Measurements from ENCODE around the gene C21orf58. TPM values are rescaled to one million over a fixed set of nuclear protein-coding genes. Genes with fewer than 3 reads are reported as not detected.

C21orf58 gene
- total RNA-seq, 2 experiments from 2014 or later: 25.8 to 28.1 TPM

DNA sequence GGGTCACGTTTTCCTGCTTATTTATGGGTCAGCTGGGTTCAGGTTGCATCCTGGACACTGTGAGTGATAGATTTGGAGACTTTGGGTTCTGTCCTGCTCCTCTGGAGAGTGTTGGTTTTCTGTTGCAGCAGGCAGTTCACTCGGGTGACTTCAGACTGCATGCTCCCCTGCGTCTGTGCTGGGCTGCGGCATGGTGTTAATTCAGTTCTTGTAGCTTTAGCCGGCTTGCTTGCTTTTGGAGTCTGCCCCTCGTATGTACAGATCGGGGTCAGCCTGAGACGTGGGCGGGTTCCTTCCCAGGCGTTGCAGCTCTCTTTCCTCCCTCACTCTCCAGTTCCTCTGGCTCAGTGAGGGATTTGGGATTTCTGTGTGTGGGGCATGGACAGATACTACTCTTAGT, 38.3 kb upstream of the C21orf58 start:
- peaks cover 11% of the 10 kb centered on the region for H3K4me1 Mint-ChIP-seq (ENCODE audit: low read depth)
- intact Hi-C loops (cut with micrococcal nuclease): no loop called here
- H3K4me3 Mint-ChIP-seq: no peak overlapping the region
- H3K36me3 Mint-ChIP-seq: peaks cover 47% of the 10 kb centered on the region
- DNase-seq: no peak
- no peak overlapping the region for H3K27ac Mint-ChIP-seq
- CTCF ChIA-PET: no interaction called here
- H3K27me3 Mint-ChIP-seq: no peaks in the 10 kb centered on the region
- no peaks in the 10 kb centered on the region for H3K9me3 Mint-ChIP-seq
- POLR2A ChIA-PET: no interaction called here

DNA sequence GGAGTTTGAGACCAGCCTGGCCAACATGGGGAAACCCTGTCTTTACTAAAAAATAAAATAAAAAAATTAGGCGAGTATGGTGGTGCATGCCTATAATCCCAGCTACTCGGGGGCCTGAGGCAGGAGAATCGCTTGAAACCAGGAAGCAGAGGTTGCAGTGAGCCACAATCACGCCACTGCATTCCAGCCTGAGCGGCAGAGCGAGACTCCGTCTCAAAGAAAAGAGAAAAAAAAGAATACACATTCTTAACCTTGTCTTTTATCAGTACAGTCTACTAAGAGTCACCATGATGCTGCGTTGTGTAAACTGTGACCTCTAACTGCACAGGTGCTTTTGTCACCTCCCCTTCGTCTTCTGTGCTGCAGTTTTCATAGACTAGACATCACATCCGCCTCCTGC, 37.5 kb upstream of the C21orf58 start:
- Mint-ChIP-seq H3K27ac (no peak overlapping the region), H3K36me3 (peaks cover 40% of the 10 kb centered on the region), H3K4me3 (no peak overlapping the region), H3K9me3 (no peaks in the 10 kb centered on the region), H3K27me3 (no peaks in the 10 kb centered on the region), H3K4me1 (ENCODE audit: low read depth) (peaks cover 11% of the 10 kb centered on the region)
- CTCF ChIA-PET: no interaction called here
- DNase-seq: no peak
- intact Hi-C loops (cut with micrococcal nuclease): no loop called here
- POLR2A ChIA-PET: no interaction called here

DNA sequence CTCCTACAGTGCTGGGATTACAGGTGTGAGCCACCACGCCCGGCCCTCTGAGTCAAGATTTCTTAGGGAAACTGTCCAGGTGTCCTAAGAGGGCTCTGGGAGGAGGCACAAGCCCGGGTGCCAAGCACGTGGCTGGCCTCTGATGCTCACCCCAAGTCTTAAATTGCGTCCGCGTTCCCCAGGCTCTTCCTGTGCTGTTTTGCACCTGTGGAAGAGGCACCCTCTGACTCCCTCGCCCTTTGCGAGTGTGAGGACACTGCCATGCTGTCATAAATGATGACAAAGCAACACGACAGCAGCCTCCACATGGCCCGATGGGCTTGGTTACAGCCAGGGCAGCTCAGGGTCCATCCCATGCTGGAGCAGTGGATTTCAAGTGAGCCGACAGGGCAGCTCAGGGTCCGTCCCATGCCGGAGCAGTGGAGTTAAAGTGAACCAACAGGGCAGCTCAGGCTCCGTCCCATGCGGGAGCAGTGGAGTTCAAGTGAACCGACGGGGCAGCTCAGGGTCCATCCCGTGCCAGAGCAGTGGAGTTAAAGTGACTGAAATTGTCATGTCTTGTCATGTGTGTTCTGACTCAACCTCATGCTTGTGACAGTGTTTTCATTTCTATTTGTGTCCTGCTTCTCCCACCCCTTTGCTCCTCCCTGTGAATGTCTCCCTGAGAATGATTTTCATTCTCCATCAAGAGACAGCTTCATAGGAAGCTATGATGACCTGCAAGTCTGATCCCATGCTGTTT, 34.2 kb upstream of the C21orf58 start:
- DNase-seq: no peak
- CTCF ChIA-PET: no interaction called here
- intact Hi-C loops (cut with micrococcal nuclease): no loop called here
- H3K36me3 Mint-ChIP-seq: peaks cover 42% of the 10 kb centered on the region
- no peaks in the 10 kb centered on the region for H3K27me3 Mint-ChIP-seq
- H3K4me3 Mint-ChIP-seq: no peak overlapping the region
- H3K27ac Mint-ChIP-seq: no peak overlapping the region
- no peaks in the 10 kb centered on the region for H3K9me3 Mint-ChIP-seq
- peaks cover 11% of the 10 kb centered on the region for H3K4me1 Mint-ChIP-seq (ENCODE audit: low read depth)
- POLR2A ChIA-PET: no interaction called here

DNA sequence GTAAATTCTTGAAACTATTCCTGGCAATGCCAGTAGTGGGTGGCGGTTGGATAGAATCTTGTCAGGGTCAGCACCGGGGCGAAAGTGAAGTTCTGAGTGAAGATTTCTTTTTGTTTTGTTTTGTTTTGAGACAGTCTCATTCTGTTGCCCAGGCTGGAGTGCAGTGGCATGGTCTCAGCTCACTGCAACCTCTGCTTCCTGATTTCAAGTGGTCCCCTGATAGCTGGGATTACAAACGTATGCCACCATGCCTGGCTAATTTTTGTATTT, 33.6 kb upstream of the C21orf58 start:
- H3K4me1 Mint-ChIP-seq (ENCODE audit: low read depth): peaks cover 9% of the 10 kb centered on the region
- H3K9me3 Mint-ChIP-seq: no peaks in the 10 kb centered on the region
- no peak for DNase-seq
- intact Hi-C loops (cut with micrococcal nuclease): no loop called here
- H3K36me3 Mint-ChIP-seq: peaks cover 41% of the 10 kb centered on the region
- H3K27ac Mint-ChIP-seq: no peak overlapping the region
- CTCF ChIA-PET: no interaction called here
- H3K27me3 Mint-ChIP-seq: no peaks in the 10 kb centered on the region
- POLR2A ChIA-PET: no interaction called here
- no peak overlapping the region for H3K4me3 Mint-ChIP-seq

DNA sequence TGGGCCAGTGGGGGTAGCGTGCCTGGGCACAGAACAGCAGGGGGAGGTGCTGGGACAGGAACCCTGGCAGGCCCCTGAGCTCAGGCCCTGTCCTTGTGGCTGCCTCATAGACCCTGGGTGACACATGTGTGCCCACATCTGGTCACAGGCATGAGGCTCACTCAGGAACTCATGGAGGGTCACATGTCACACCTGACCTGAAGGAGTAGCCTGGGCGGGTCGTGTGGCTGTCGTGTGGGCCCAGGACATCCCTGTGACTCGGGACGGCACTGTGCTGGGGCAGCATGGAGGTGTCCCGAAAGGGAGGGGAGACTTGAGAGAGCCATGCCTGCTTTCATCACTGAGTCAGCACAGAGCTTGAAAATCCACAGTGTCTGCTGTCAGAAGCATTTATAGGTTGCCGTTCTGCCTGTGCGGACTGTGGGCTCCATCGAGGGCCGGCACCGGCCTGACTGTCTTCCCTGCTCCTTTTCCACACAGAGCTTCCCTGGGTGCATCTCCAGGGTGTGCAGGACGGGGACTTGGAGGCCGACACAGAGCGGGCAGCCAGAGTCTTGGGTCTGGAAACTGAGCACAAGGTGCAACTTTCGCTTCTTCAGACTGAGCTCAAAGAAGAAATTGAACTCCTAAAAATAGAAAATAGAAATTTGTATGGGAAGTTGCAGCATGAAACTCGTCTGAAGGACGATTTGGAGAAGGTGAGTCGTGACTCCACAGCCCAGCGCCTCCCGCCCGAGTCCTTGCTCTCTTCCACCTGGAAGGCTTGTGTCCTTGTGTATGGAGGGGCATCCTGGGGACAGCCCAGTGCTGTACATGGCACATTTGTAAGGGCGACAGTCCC, 33.0 kb upstream of the C21orf58 start:
- no peaks in the 10 kb centered on the region for H3K9me3 Mint-ChIP-seq
- peaks cover 3% of the 10 kb centered on the region for H3K4me1 Mint-ChIP-seq (ENCODE audit: low read depth)
- ChIA-PET CTCF (no interaction called here), POLR2A (interaction anchor here (0.6 kb wide), 1 partner anchor 939 kb away, joined by 3 read pairs; no protein-coding TSS in a partner anchor)
- intact Hi-C loops (cut with micrococcal nuclease): no loop called here
- no peak overlapping the region for H3K4me3 Mint-ChIP-seq
- no peak for DNase-seq
- no peak overlapping the region for H3K27ac Mint-ChIP-seq
- H3K36me3 Mint-ChIP-seq: peaks cover 36% of the 10 kb centered on the region
- H3K27me3 Mint-ChIP-seq: no peaks in the 10 kb centered on the region

DNA sequence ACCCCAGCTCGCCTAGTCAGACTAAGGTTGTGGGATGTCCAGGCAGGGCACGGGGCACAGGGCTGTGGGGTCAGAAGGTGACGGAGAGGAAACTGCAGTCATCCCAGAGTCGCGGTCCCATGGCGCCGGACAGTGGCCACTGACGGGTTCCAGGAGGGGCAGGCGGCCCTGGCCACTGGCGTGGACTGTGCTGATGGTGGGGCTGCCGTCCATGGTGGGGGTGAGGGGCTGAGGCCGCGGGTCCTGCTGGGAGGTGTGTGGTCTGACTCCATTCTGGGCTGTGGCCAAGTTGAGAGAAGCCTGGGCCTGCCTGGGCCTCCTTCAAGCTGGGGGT, 32.3 kb upstream of the C21orf58 start:
- intact Hi-C loops (cut with micrococcal nuclease): no loop called here
- H3K4me1 Mint-ChIP-seq (ENCODE audit: low read depth): no peaks in the 10 kb centered on the region
- peaks cover 37% of the 10 kb centered on the region for H3K36me3 Mint-ChIP-seq
- no peak overlapping the region for H3K27ac Mint-ChIP-seq
- H3K27me3 Mint-ChIP-seq: no peaks in the 10 kb centered on the region
- ChIA-PET POLR2A (no interaction called here), CTCF (no interaction called here)
- no peak for DNase-seq
- no peaks in the 10 kb centered on the region for H3K9me3 Mint-ChIP-seq
- H3K4me3 Mint-ChIP-seq: no peak overlapping the region

DNA sequence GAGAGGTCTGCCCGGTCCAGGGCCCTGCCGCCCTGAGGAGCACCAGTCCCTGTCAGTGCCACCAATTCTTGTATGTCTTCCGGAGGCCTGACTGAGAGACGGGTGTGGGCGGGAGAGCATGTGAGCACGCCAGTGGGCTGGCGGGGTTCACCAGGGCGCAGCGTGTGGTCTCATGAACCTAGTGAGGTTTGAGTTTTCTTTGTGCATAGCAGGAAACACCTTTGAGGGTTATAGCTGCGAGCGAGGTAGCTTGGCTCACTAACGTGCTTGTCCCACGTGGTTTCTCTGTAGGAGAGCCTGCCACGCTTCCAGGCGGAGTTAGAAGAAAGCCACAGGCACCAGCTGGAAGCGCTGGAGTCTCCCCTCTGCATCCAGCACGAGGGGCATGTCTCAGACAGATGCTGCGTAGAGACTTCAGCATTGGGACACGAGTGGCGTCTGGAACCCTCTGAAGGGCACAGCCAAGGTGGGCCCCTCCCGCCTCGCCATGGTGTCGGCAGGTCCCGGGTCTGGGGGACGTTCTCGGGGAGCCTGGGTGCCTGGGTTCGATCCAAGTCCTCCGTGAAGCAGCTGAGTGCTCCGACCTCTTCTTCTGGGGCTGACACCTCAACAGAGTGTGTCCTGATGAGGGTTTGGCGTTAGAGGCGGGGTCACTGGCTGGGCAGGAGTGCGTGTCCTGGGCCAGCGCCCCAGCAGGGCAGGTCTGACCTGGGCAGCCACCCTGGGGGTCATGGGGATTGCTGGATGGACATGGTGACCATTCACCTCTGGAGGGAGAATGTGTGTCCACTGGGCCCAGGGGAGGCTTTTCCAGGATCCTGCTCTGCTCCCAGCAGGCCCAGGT, 31.7 kb upstream of the C21orf58 start:
- no peak overlapping the region for H3K4me3 Mint-ChIP-seq
- peaks cover 38% of the 10 kb centered on the region for H3K36me3 Mint-ChIP-seq
- no peak for DNase-seq
- no peaks in the 10 kb centered on the region for H3K4me1 Mint-ChIP-seq (ENCODE audit: low read depth)
- H3K9me3 Mint-ChIP-seq: no peaks in the 10 kb centered on the region
- ChIA-PET CTCF (no interaction called here), POLR2A (no interaction called here)
- no peak overlapping the region for H3K27ac Mint-ChIP-seq
- H3K27me3 Mint-ChIP-seq: no peaks in the 10 kb centered on the region
- intact Hi-C loops (cut with micrococcal nuclease): no loop called here

DNA sequence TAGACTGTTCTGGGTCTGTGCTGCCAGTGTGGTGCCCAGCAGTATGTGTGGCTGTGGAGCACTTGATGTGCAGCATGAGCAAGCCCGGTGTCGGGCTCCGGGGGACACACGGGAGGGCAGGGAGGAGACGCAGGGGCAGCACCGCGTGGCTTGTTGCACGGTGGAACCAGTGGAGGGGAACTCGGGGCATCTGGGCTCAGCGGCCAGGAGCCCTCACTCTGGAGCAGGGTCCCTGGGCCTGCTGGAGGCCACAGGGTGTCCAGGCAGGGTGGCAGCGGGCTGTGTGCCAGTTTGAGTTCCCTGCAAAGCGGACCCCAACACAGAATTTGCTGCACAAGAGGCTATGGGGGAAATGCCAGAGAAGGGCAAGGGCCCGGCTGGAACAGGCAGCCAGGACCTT, 30.8 kb upstream of the C21orf58 start:
- H3K4me1 Mint-ChIP-seq (ENCODE audit: low read depth): no peaks in the 10 kb centered on the region
- POLR2A ChIA-PET: no interaction called here
- no peak overlapping the region for H3K27ac Mint-ChIP-seq

DNA sequence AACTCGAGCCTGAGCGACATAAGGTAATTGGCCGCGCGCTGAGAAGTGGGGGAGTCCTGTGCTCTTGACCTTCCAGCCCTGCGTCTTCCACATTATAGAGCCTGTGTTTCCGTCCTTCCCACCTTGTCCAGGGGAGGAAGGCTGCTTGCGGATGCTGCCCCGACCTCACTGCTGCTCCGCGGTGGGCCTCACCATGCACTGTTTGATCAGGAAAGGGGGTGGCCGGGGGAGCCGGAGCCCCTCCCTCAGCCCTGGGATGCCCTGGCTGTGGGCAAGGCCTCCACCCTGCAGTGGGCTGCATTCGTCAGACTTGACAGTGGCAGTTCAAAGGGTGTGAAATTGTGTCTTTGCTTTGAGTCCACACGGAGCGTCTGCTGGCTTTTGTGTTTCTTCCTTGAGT, 30.4 kb upstream of the C21orf58 start:
- no peak for DNase-seq
- no peak overlapping the region for H3K4me3 Mint-ChIP-seq
- ChIA-PET CTCF (no interaction called here), POLR2A (no interaction called here)
- no peak overlapping the region for H3K27ac Mint-ChIP-seq
- H3K27me3 Mint-ChIP-seq: no peaks in the 10 kb centered on the region
- no peaks in the 10 kb centered on the region for H3K9me3 Mint-ChIP-seq
- H3K4me1 Mint-ChIP-seq (ENCODE audit: low read depth): no peaks in the 10 kb centered on the region
- peaks cover 45% of the 10 kb centered on the region for H3K36me3 Mint-ChIP-seq
- intact Hi-C loops (cut with micrococcal nuclease): no loop called here

More for the DNA sequence above, 30.8 kb upstream of the C21orf58 start:
- H3K9me3 Mint-ChIP-seq: no peaks in the 10 kb centered on the region
- intact Hi-C loops (cut with micrococcal nuclease): no loop called here
- DNase-seq: no peak
- H3K4me3 Mint-ChIP-seq: no peak overlapping the region
- CTCF ChIA-PET: no interaction called here
- peaks cover 41% of the 10 kb centered on the region for H3K36me3 Mint-ChIP-seq
- no peaks in the 10 kb centered on the region for H3K27me3 Mint-ChIP-seq

DNA sequence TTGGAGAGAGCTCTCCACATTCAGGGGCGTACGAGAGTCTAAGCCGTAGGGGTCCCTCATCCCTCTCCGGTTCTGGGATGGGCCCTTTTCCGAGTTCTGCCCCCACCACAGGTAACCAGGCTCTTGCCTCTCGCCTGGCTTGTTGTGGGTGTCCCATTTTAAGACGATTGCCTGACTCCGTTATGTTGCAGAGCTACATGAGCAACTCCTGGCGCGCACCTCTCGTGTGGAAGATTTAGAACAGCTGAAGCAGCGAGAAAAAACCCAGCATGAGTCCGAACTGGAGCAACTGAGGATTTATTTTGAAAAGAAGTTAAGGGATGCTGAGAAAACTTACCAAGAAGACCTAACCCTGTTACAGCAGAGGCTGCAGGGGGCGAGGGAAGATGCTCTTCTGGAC, 29.2 kb upstream of the C21orf58 start:
- ChIA-PET CTCF (no interaction called here), POLR2A (no interaction called here)

DNA sequence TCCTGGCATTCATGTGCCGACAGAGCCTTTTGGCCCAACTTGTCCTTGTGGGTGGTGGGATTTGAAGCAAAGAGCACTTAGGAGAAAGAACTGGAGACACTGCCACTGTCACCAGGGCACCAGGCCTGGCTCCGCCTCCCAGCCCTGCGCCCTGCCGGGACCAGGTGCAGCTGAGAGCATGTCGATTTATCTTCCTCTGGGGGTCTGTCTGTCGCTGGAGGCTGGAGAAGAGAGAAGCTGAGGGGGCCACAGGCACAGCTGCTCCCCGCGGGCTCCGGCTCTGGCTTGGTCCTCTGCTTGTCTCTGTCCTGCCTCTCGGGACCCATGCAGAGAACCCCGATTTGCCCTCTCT, 28.5 kb upstream of the C21orf58 start:
- ChIA-PET POLR2A (no interaction called here), CTCF (no interaction called here)
- Mint-ChIP-seq H3K36me3 (peaks cover 43% of the 10 kb centered on the region), H3K27ac (no peak overlapping the region), H3K9me3 (no peaks in the 10 kb centered on the region), H3K4me3 (no peak overlapping the region), H3K27me3 (no peaks in the 10 kb centered on the region), H3K4me1 (ENCODE audit: low read depth) (no peaks in the 10 kb centered on the region)
- intact Hi-C loops (cut with micrococcal nuclease): no loop called here
- DNase-seq: no peak

More for the DNA sequence above, 29.2 kb upstream of the C21orf58 start:
- intact Hi-C loops (cut with micrococcal nuclease): no loop called here
- H3K36me3 Mint-ChIP-seq: peaks cover 43% of the 10 kb centered on the region
- H3K27me3 Mint-ChIP-seq: no peaks in the 10 kb centered on the region
- H3K27ac Mint-ChIP-seq: no peak overlapping the region
- no peak overlapping the region for H3K4me3 Mint-ChIP-seq
- no peaks in the 10 kb centered on the region for H3K9me3 Mint-ChIP-seq
- no peak for DNase-seq
- no peaks in the 10 kb centered on the region for H3K4me1 Mint-ChIP-seq (ENCODE audit: low read depth)

DNA sequence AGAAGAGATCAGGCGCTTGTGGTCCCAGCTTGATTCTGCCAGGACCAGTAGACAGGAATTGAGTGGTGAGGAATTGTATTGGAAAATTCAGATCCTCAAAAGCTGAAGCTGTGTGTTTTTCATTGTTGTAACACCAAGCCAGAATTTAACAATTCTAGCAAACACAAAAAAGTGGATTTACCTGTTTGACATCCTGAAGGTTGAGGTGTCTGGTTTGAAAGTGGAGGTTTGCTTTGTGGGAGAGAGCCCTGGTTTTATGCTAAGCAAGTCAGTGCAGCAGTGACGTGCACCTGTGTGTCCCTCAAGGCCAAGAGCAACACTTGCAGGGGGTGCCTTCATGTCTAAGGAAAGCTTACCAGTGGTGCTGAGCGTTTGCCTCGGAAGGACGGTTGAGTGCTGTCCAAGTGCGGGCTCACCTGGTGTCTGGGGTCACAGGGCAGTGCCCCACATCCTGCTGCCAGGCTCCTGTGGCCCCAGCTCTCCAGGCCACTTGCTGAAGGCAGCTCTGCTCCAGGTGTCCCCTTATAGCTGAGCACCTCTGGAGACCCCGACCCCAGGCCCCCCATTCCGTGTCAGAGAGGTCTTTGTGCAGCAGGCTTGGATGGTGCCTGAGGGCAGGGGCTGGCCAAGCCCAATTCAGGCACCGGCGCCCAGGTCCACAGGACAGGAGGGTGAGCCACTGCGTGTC, 27.9 kb upstream of the C21orf58 start:
- Mint-ChIP-seq H3K27ac (no peak overlapping the region), H3K4me3 (no peak overlapping the region), H3K9me3 (no peaks in the 10 kb centered on the region), H3K36me3 (peaks cover 45% of the 10 kb centered on the region), H3K4me1 (ENCODE audit: low read depth) (no peaks in the 10 kb centered on the region), H3K27me3 (no peaks in the 10 kb centered on the region)
- POLR2A ChIA-PET: no interaction called here
- CTCF ChIA-PET: no interaction called here
- intact Hi-C loops (cut with micrococcal nuclease): no loop called here
- no peak for DNase-seq
